Smooth muscle cell (in vitro differentiated cells): Measurements from ENCODE around the gene CALU. TPM values are rescaled to one million over a fixed set of nuclear protein-coding genes. Genes with fewer than 3 reads are reported as not detected.

Experiments used
- DNase-seq: peaks from one replicate; lab custom pipeline; 2025; ENCODE audit not compliant: unreplicated experiment; lab: John Stamatoyannopoulos, UW
- H2AFZ ChIP-seq: fragments of 200-600 bp; sonication (generic); 2 replicates; pipeline ENCODE4 v1.6.0; 2016; ENCODE audit warnings: antibody characterized with exemption, low read depth, mild to moderate bottlenecking
- H3F3A ChIP-seq: fragments of 200-600 bp; sonication (generic); 2 replicates; pipeline ENCODE4 v1.6.0; 2017; ENCODE audit warnings: antibody characterized with exemption, low read depth
- H3K27ac ChIP-seq: fragments of 200-600 bp; sonication (generic); 2 replicates; pipeline ENCODE4 v1.5.1; 2016; ENCODE audit warnings: low read depth, mild to moderate bottlenecking
- H3K27me3 ChIP-seq: fragments of 200-600 bp; sonication (generic); 2 replicates; pipeline ENCODE4 v1.6.1; 2016; ENCODE audit warnings: low read depth, mild to moderate bottlenecking
- H3K36me3 ChIP-seq: fragments of 200-600 bp; sonication (generic); 2 replicates; pipeline ENCODE4 v1.5.1; 2016; ENCODE audit warnings: low read depth
- H3K4me1 ChIP-seq: fragments of 200-600 bp; sonication (generic); 2 replicates; pipeline ENCODE4 v1.5.1; 2016; ENCODE audit warnings: low read depth
- H3K4me2 ChIP-seq: fragments of 200-600 bp; sonication (generic); 2 replicates; pipeline ENCODE4 v1.6.0; 2016; ENCODE audit warnings: mild to moderate bottlenecking
- H3K4me3 ChIP-seq: fragments of 200-600 bp; sonication (generic); 2 replicates; pipeline ENCODE4 v1.5.1; 2016; ENCODE audit warnings: mild to moderate bottlenecking
- H3K79me2 ChIP-seq: fragments of 200-600 bp; sonication (generic); 2 replicates; pipeline ENCODE4 v1.6.0; 2016; ENCODE audit warnings: low read depth, mild to moderate bottlenecking
- H3K9ac ChIP-seq: fragments of 200-600 bp; sonication (generic); 2 replicates; pipeline ENCODE4 v1.6.0; 2016; ENCODE audit warnings: low read depth
- H3K9me3 ChIP-seq: fragments of 200-600 bp; sonication (generic); replicated peaks from 2 replicates; pipeline ENCODE4 v1.5.1; 2016; ENCODE audit warnings: low read depth
- H4K20me1 ChIP-seq: fragments of 200-600 bp; sonication (generic); 2 replicates; pipeline ENCODE4 v1.6.0; 2016; ENCODE audit warnings: low read depth
- CTCF ChIP-seq: fragments of 200-600 bp; sonication (generic); IDR thresholded peaks from 2 replicates; pipeline ENCODE4 v1.5.1; 2017; ENCODE audit warnings: borderline replicate concordance, mild to moderate bottlenecking, antibody characterized with exemption; ENCODE audit not compliant: insufficient read depth, poor library complexity, severe bottlenecking
- WGBS: methylation state at CpG from one replicate; pipeline ENCODE4 v1.1.7; 2016; ENCODE audit warnings: low lambda C conversion rate; 5-methylcytosine and 5-hydroxymethylcytosine counted together
- polyA plus RNA-seq: library from polyadenylated mRNA; unstranded; fragments of >200 nt; fragmentation: Nextera tagmentation; extraction: Ambion mirVana; gene quantifications from 2 replicates; pipeline ENCODE4 v1.2.1, GENCODE V29; 2016
- total RNA-seq: library from RNA; depleted of rRNA; stranded (reverse); fragments of >200 nt; gene quantifications from 2 replicates; pipeline ENCODE4 v1.2.3, GENCODE V29; 2014

Gene CALU
- total and polyA plus RNA-seq, 2 experiments from 2014 or later = 679 to 783 TPM

DNA sequence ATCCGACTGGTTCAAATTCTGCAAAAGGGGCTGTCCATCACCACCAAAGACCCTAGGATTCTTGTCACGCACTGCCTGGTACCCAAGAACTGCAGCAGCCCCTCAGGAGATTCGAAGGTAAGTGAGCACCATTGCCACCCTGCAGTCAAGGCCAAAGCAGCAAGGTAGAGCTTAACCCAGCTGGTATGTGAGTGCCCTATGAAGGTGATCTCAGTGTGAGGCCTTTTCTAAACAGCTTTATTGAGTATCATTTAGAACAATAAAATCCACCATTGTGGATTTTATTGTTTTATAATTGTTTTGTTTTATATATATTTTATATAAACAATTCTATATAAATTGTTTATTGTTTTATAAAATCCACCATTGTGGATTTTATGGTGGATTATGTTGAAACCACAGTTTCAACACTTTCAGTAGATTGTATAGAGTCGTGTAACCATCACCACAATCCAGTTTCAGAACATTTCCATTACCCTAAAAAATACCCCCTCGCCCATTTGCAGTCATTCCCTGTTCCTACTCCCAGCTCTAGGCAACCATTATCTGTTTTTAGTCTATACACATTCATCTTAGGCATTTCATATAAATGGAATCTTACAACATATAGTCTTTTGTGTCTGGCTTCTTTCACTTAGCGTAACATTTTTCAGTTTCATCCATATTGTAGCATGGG lies 20.1 kb upstream of the CALU start:
- H3K4me1 ChIP-seq = no peaks in the 10 kb centered on the region
- DNase-seq = no peak
- no peak overlapping the region for H3K9ac ChIP-seq
- no peak overlapping the region for H3K4me2 ChIP-seq
- H3K9me3 ChIP-seq = no peaks in the 10 kb centered on the region
- 90% methylated on average over 6 of the region's 6 CpGs for WGBS
- no peak overlapping the region for H3K4me3 ChIP-seq
- H4K20me1 ChIP-seq = no peaks in the 10 kb centered on the region
- peaks cover 6% of the 10 kb centered on the region for H3K27me3 ChIP-seq
- H2AFZ ChIP-seq = no peak overlapping the region
- no peaks in the 10 kb centered on the region for H3F3A ChIP-seq
- no peaks in the 10 kb centered on the region for H3K36me3 ChIP-seq
- no peak overlapping the region for H3K27ac ChIP-seq
- no peaks in the 10 kb centered on the region for H3K79me2 ChIP-seq
- no peak for TF ChIP-seq CTCF

DNA sequence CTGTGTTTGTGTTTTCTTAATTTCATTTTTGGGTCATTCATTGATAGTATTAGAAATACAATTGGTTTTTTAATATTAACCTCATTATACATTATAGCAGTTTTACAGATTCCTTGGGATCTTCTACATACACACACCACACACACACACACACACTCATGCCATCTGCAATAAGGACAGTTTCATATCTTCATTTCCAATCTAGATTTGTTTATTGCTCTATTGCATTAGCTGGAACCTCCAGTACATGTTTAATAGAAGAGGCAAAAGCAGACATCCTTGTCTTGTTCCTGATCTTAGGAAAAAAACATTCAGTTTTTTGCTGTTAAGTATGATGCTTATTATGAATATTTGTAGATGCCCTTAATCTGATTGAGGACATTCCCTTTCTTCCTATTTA lies 17.8 kb upstream of the CALU start:
- no peak for TF ChIP-seq CTCF

DNA sequence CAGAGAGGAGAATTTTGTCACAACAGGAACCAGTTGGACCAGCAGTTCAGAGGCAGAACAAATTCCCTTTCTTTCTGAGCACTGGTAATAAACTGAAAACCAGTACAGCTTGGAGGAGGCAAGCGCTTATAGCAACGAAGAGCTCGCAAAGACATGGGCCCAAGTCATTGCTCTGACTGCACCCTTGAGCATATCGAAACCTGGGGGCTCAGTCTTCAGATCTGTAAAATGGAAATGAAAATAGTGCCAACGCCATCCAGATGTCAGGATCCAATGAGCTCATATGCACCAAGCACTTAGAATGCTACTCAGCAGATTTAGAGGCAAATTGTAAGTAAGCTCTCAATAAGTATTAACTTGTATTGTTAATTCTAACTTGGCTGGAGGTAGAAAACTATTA lies 14.4 kb upstream of the CALU start:
- TF ChIP-seq CTCF = no peak
- H3K9me3 ChIP-seq = no peaks in the 10 kb centered on the region
- H3K36me3 ChIP-seq = no peaks in the 10 kb centered on the region
- H2AFZ ChIP-seq = no peak overlapping the region
- 93% methylated on average over 5 of the region's 5 CpGs for WGBS
- DNase-seq = no peak
- H3K4me1 ChIP-seq = peaks cover 6% of the 10 kb centered on the region
- no peaks in the 10 kb centered on the region for H4K20me1 ChIP-seq
- no peaks in the 10 kb centered on the region for H3K79me2 ChIP-seq
- no peak overlapping the region for H3K4me3 ChIP-seq
- no peak overlapping the region for H3K4me2 ChIP-seq
- H3K9ac ChIP-seq = no peak overlapping the region
- H3K27ac ChIP-seq = no peak overlapping the region
- H3F3A ChIP-seq = no peaks in the 10 kb centered on the region
- H3K27me3 ChIP-seq = peaks cover 6% of the 10 kb centered on the region

More for the DNA sequence above, 17.8 kb upstream of the CALU start:
- no peaks in the 10 kb centered on the region for H4K20me1 ChIP-seq
- H3K27ac ChIP-seq = no peak overlapping the region
- H3K9ac ChIP-seq = no peak overlapping the region
- H3K36me3 ChIP-seq = no peaks in the 10 kb centered on the region
- peaks cover 6% of the 10 kb centered on the region for H3K27me3 ChIP-seq
- H3K4me1 ChIP-seq = no peaks in the 10 kb centered on the region
- no peak overlapping the region for H3K4me2 ChIP-seq
- H2AFZ ChIP-seq = no peak overlapping the region
- H3K4me3 ChIP-seq = no peak overlapping the region
- H3K9me3 ChIP-seq = no peaks in the 10 kb centered on the region
- no peaks in the 10 kb centered on the region for H3K79me2 ChIP-seq
- no peaks in the 10 kb centered on the region for H3F3A ChIP-seq
- DNase-seq = no peak

GRCh38 chr7:128725531-128725930 lies 13.6 kb upstream of the CALU start:
- no peak overlapping the region for H3K4me3 ChIP-seq
- no peak for TF ChIP-seq CTCF
- H3K9ac ChIP-seq = no peak overlapping the region
- no peaks in the 10 kb centered on the region for H3K36me3 ChIP-seq
- H3K27ac ChIP-seq = no peak overlapping the region
- no peak overlapping the region for H2AFZ ChIP-seq
- peaks cover 6% of the 10 kb centered on the region for H3K27me3 ChIP-seq
- no peak for DNase-seq
- 97% methylated on average over 2 of the region's 2 CpGs for WGBS
- no peaks in the 10 kb centered on the region for H3K9me3 ChIP-seq
- no peaks in the 10 kb centered on the region for H4K20me1 ChIP-seq
- no peaks in the 10 kb centered on the region for H3F3A ChIP-seq
- peaks cover 6% of the 10 kb centered on the region for H3K4me1 ChIP-seq
- no peak overlapping the region for H3K4me2 ChIP-seq
- H3K79me2 ChIP-seq = no peaks in the 10 kb centered on the region
